Frontal cortex (tissue), 4 donors: ENCODE results near the gene P2RX5. TPM values are rescaled to one million over a fixed set of nuclear protein-coding genes. Genes with fewer than 3 reads are reported as not detected.

Source experiments
- DNase-seq, 2 donors: peaks; one replicate each; pipeline ENCODE4 v3.0.0; 2012; ENCODE audit warnings: low spot score in 2 of 2
- FAIRE-seq: peaks from 2 replicates; lab custom pipeline; 2012; peaks lifted over from hg19 to GRCh38; lab: Jason Lieb, UNC
- total RNA-seq: library from RNA; depleted of rRNA; stranded (reverse); fragments of >200 nt; gene quantifications from one replicate; pipeline ENCODE4 v1.2.3, GENCODE V29; 2014
- donor health status: control.
- donor health status: control.
- donor health status: control.

P2RX5 gene
- total RNA-seq, 1 donor from 2014 or later, result 5.3 TPM

DNA sequence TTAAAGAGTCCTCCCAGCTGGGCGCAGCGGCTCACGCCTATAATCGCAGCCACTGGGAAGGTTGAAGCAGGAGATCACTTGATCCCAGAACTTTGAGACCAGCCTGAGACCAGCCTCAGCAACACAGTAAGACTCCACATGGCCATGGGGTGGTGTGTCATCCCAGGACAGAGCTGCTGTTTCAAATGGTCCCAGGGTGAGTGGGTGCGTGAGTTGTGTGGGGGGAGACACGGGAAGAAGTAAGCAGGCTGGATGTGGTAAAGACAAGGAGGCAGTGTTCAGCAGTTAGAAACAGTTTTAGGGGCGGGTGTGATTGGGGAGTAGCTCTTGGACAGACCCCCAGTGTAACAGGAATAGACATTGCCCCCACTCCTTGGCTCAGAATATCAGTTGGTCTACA is 63.7 kb downstream of the P2RX5 start:
- FAIRE-seq (no peak), DNase-seq (no peak)

DNA sequence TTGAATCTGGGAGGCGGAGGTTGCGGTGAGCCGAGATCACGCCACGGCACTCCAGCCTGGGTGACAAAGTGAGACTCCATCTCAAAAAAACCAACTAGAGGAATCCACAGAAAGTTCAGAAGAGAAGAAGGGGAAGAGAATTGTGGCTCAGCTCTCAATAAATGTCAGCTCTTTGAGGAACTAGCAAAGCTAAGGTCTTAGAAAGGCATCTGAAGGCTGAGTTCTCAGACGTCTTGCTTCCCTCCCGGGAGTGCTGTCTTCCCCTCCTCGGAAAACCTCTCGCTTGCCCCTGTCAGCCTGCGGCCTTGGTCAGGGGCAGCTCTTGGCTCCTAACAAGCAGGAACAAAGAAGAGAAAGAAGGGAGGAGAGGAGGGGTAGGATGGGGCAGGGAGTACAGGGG is 65.2 kb downstream of the P2RX5 start:
- FAIRE-seq, result no peak
- no peak for DNase-seq

DNA sequence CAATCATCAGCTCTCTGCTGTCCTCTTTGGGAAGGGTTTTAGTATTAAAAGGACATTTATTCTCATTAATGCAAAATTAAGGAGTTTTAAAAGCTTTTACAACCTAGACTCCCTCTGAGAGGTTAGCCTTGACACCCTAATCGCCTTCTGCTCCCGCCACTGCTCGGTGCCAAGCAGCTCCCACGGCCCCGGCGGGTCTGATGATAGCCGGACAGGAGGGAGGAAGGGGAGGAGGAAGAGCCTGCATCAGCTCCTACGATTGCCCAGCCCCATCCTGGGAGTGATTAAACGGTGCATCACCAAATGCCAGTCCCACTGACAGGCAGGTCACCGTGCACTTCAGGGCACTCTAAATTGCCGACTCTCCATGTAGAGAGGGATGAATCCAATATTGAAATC is 68.2 kb downstream of the P2RX5 start:
- no peak for FAIRE-seq

DNA sequence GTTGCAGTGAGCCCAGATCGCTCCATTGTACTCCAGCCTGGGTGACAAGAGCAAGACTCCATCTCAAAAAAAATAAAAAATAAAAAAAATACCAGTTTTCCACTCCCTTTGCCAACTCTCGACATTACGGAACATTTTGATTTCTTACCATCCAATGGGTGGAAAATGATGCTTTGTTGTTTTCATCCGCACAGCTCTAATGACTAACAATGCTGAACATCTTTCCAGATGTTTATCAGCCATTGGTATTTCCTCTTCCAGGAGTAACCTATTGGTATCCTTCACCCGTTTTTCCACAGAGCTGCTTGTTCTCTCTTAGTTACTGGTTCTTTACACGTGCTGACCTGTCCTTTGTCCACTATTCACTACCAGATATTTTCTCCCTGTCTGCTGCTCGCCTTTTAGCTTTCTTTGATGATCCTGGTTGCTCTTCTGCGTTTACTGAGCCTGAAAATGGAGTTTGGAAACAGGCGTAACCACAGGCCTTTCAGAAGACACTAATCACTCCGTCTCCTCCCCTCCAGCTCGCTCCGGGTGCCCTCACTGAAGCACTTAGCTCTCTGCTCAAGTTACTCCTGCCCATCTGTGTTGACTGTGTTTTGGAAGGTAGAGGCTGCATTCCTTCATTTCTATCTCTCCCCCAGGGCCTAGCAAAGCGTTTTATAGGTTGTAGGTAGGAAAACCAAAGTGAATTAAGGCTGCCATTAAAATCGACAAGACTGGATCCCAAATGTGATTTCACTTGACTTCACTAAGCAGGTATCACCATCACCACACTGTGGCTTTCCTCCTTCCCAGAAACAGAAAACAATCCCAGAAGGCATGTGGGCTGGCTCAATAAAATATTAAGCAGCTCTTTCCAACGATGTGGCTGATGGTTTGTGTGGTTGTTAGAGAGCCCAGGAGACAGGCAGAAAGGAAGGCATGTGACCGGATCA is 68.9 kb downstream of the P2RX5 start:
- no peak for FAIRE-seq

More for the DNA sequence above, 68.2 kb downstream of the P2RX5 start:
- DNase-seq, result no peak

More for the DNA sequence above, 68.9 kb downstream of the P2RX5 start:
- DNase-seq, result no peak

Other genes with a start within 250 kb of the P2RX5 start
- gene SPATA22, start 224.3 kb downstream of the P2RX5 start, total RNA-seq, result 3.7 TPM
- 0.41 TPM for gene ASPA, start 220.2 kb downstream of the P2RX5 start, total RNA-seq
- 0.82 TPM for gene TRPV3, start 138.3 kb downstream of the P2RX5 start, total RNA-seq
- 4.5 TPM for gene TRPV1, start 86.7 kb downstream of the P2RX5 start, total RNA-seq
- gene SHPK, start 59.9 kb downstream of the P2RX5 start, total RNA-seq, result 8.6 TPM
- gene CTNS, start 59.4 kb downstream of the P2RX5 start, total RNA-seq, result 5.7 TPM
- 26.9 TPM for gene TAX1BP3, start 27.6 kb downstream of the P2RX5 start, total RNA-seq
- 7.3 TPM for gene EMC6, start 27.3 kb downstream of the P2RX5 start, total RNA-seq
- 0.82 TPM for gene HASPIN, start 27.7 kb upstream of the P2RX5 start, total RNA-seq
- 11.0 TPM for gene ITGAE, start 105.0 kb upstream of the P2RX5 start, total RNA-seq
- 20.8 TPM for gene NCBP3, start 150.1 kb upstream of the P2RX5 start, total RNA-seq
- gene CAMKK1, start 196.9 kb upstream of the P2RX5 start, total RNA-seq, result 9.0 TPM
- not detected for gene P2RX1, start 220.3 kb upstream of the P2RX5 start, total RNA-seq